HG02884 (cell line): ENCODE data around the gene CARF.

ENCODE experiments used
- ATAC-seq: cut with Tn5 transposase; IDR thresholded peaks from one replicate; pipeline ENCODE4 v1.9.1; 2021; ENCODE audit warnings: mild to moderate bottlenecking, moderate library complexity; ENCODE audit not compliant: unreplicated experiment

Gene CARF

DNA sequence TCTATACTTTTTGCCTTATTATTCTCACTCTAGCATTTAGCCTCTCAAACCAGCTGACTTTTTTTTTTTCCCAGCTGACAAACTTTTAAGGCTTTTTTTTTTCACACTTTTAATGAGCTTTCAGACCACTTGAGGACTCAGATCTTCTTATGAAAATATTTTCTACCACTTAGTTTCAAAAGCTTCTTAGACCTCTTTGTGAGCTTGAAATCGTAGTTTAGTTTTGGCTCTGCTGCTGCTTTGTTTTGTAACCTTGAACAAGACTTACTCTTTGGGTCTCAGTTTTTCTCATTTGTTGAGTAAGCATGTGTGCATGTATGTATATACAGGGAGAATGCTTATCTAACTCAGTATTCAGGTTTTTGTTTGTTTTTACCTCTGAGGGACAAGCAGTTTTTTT is 106.1 kb downstream of the CARF start:
- ATAC-seq = no peak

GRCh38 chr2:203019142-203019541 is 107.1 kb downstream of the CARF start:
- ATAC-seq = no peak

DNA sequence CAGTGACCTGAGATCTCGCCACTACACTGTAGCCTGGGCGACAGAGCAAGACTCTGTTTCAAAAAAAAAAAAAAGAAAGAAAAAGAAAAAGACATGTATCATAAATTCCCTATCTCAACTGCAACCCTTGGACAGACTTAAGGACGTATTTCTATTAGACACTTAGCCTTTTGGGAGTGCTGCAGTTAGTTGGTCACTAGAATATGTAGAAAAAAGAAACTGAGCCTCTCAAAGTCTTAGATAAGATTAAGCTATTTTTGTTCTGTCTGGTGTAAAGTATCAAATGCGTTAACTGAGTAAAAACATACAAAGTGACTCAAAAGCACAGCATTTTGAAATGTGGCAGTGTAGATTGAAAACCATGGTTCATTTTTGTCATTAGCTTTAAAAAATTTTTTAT is 109.9 kb downstream of the CARF start:
- no peak for ATAC-seq

GRCh38 chr2:203022751-203023150 is 110.7 kb downstream of the CARF start:
- ATAC-seq = no peak

DNA sequence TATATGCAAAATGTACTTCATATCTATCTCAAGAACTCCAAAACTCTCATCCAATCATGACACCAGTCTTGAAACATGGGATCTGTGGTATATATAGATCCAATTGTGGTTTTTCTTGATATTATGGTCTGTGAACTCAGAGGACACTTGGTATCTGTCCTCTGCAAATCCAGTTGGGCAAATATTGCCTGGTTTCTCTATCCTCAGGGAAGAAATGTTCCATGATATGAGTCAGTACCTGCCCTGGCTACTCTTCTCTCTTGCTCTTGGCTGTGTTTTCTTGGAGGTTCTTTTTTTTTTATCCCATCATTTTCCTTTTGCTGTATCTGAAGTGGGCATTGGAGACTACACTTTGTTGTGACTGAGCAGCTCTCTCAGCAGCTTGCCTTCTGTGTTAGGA is 113.5 kb downstream of the CARF start:
- no peak for ATAC-seq

DNA sequence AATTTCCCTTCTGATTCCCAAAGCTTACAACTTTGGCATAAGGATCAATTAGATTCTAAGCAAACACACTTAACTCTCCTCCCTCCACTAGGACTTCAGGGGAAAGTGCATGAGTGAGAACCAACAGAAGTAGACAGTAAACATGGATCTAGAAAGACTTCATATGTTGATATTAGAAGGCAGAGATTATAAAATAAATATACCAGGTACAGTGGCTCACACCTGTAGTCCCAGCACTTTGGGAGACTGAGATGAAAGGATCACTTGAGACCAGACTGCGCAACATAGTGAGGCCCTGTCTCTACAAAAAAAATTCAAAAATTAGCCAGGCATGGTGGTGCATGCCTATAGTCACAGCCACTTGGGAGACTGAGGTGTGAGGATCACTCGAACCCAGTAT is 118.5 kb downstream of the CARF start:
- no peak for ATAC-seq

GRCh38 chr2:203030991-203031390 is 118.9 kb downstream of the CARF start:
- no peak for ATAC-seq

- no peak for ATAC-seq
These were observed 121.3 kb downstream of the CARF start for GRCh38 chr2:203033395-203033794.

- ATAC-seq = no peak
These were observed 123.9 kb downstream of the CARF start for GRCh38 chr2:203035879-203036470.
